Upper lobe of left lung (tissue), 4 donors: ENCODE measurements around the gene UCK2.

ENCODE experiments used
- CTCF ChIP-seq, 6 experiments: fragments of 450-650 bp in 4 of 6; fragments of 200-600 bp in 2 of 6; sonication (generic) in 2 of 6; IDR thresholded peaks; one replicate each; pipeline ENCODE4 v1.5.1; 2016 to 2019; ENCODE audit warnings: antibody characterized with exemption in 6 of 6
- EP300 ChIP-seq, 4 donors: sonication (generic); formaldehyde crosslinking; IDR thresholded peaks; one replicate each; pipeline ENCODE4 v1.5.1; 2017; ENCODE audit warnings: antibody characterized with exemption in 4 of 4, control low read depth in 2 of 4
- POLR2A ChIP-seq, 4 donors: fragments of 450-650 bp; IDR thresholded peaks; one replicate each; pipeline ENCODE4 v1.5.1; 2016 to 2017; ENCODE audit warnings: antibody characterized with exemption in 4 of 4, mild to moderate bottlenecking in 2 of 4
- POLR2AphosphoS5 ChIP-seq, 2 donors: sonication (generic); formaldehyde crosslinking; IDR thresholded peaks; one replicate each; pipeline ENCODE4 v1.5.1; 2017; ENCODE audit warnings: antibody characterized with exemption in 2 of 2

- TF ChIP-seq CTCF (IDR thresholded peaks at IDR 0.05): no peak
- TF ChIP-seq POLR2AphosphoS5 (IDR thresholded peaks at IDR 0.05): no peak
- no peak for TF ChIP-seq POLR2A (IDR thresholded peaks at IDR 0.05)
- TF ChIP-seq EP300 (IDR thresholded peaks at IDR 0.05): no peak
These were observed 3.2 kb upstream of the UCK2 start for GRCh38 chr1:165824269-165824643.
